22Rv1 (cell line): ENCODE results near the gene NAA50.

Experiments used
- H3K27ac ChIP-seq: fragments of 450-650 bp; 2 replicates; pipeline ENCODE4 v1.5.1; 2017
- CTCF ChIP-seq: fragments of 450-650 bp; IDR thresholded peaks from 2 replicates; pipeline ENCODE4 v1.5.1; 2017; ENCODE audit warnings: mild to moderate bottlenecking
- ZFX ChIP-seq: fragments of 450-650 bp; IDR thresholded peaks from 2 replicates; pipeline ENCODE4 v1.6.1; 2017; ENCODE audit warnings: antibody characterized with exemption, borderline replicate concordance

The NAA50 gene

DNA sequence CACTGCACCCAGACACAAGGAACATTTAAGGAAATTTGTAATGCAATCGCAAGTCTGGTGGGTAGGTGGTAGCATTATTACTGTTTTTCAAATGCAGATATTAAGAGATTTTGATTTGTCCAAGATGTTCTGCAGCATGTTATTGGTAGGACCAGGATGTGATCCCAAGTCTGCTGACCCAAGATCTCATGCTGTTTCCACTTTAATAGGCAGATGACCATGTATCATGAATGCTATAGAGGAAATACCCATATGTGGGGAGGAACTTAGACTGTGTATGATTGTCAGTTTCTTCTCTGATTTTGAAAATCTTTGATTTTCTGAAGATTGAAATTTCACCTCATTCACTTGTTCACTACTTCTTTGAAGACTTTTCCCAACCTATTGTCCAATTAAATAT, 29.5 kb upstream of the NAA50 start:
- no peak overlapping the region for H3K27ac ChIP-seq
- TF ChIP-seq CTCF (no peak), ZFX (no peak)

DNA sequence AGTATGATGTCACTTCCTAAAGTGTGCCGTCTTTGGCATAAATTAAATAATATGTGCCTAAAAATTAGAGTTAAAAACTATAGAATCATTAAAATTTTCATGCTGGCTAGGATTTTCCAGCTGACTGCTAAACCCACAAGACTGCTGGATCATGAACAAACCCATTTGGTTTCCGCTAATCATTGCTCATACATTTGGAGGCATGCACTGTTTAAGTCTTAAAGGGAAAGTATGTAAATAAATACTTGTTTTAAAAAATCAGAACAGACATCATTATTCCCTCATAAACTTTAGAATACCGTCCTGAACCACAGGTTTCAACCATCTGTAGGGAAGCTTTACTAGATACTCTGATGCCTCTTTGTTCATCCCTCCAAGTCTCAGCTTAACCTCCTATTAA, 27.3 kb upstream of the NAA50 start:
- H3K27ac ChIP-seq = no peak overlapping the region
- no peak for TF ChIP-seq ZFX
- TF ChIP-seq CTCF = no peak

- no peak overlapping the region for H3K27ac ChIP-seq
- TF ChIP-seq ZFX (no peak), CTCF (no peak)
Observed at GRCh38 chr3:113771993-113772392, 25.9 kb upstream of the NAA50 start.

DNA sequence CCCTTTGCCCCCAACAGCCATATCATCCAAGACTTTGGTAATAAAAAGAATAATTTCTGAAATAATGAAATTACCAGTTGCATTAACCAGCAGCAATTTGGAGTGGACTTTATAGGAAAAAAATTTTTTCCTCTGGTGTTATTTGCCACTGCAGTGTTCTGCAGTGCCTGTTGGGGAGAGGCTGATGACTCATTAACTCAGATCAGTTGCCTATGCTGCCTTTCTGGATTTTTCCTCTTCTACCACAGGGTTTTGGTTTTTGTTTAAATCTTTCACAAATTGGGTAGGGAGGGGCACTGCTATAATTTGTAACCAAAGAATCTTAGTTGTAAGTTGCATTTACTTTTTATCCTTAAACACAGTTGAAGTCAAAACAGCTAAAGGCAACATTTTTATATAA, 23.5 kb upstream of the NAA50 start:
- H3K27ac ChIP-seq = no peak overlapping the region

DNA sequence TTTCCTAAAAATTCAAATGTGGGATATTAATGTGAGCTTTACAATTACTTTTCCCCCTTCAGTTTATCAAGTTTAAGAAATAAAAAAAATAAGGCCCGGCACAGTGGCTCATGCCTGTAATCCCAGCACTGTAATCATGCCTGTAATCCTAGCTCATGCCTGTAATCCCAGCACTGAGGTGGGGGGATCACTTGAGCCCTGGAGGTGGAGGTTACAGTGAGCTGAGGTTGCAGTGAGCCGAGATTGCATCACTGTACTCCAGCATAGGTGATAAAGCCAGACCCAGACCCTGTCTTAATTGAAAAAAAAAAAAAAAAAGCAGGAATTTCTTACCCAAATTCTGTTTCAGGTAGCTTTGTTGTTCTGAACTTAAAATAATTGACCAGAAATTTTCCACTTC, 18.6 kb upstream of the NAA50 start:
- no peak for TF ChIP-seq ZFX
- no peak for TF ChIP-seq CTCF
- H3K27ac ChIP-seq = no peak overlapping the region

More for the DNA sequence above, 23.5 kb upstream of the NAA50 start:
- TF ChIP-seq ZFX = no peak
- no peak for TF ChIP-seq CTCF

DNA sequence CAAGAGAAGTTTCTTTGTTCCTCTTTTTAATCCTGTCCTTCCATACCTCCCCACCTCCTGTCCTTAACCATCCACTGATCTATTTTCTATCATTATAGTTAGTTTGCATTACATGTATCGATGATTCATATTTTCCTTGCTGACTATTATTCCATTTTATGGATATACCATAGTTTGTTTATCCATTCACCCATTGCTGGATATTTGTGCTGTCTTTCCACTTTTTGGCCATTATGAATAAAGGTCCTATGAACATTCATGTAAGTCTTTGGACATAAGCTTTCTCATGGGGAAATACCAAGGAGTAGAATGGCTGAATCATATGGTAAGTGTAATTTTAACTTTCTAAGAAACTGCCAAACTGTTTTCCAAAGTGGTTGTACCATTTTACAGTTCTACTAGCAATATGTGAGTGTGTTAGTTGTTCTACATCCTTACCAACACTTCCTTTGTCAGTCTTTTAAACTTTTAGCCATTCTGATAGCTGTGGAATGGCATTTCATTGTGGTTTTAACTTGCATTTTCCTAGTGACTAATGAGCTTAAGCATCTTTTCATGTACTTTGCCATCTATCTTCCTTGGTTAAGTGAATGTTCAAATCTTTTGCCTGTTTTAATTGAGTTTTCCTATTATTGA, 12.5 kb upstream of the NAA50 start:
- H3K27ac ChIP-seq = no peak overlapping the region
- TF ChIP-seq ZFX = no peak
- TF ChIP-seq CTCF = no peak

DNA sequence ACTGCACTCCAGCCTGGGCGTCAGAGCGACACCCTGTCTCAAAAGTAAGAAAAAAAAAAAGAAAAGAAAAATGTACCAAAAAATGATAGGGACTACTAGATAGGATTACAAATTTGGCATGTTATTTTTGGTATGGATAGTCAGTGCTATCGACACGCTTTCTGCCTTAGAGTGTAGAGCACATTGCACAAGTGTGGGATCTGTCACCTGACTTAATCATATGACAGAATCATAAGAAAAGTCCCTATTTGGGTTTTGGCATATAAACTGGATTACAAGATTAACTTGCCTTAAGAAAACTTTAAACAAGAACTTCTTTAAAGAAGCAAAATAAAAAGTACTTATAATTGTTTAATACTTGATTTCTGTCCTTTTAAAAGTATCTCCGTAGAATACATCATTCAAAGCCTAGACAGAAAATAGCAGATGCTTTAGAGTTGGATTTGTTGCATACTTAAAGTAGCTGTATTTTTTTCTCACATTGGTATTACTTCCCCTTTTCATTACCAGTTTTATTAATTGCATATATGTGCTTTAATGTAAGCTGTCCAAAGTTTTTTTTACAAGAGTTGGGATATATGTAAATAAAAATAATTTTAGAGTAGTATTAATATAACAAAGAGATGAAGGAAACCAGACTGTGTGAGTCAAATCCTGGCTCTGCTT, 8.6 kb upstream of the NAA50 start:
- TF ChIP-seq CTCF (no peak), ZFX (no peak)
- no peak overlapping the region for H3K27ac ChIP-seq
